AML-193 (cell line): Measurements from ENCODE around the gene SLC6A7.

Experiments used
- DNase-seq, 2 experiments: peaks; one replicate each; lab custom pipeline; 2025; lab: John Stamatoyannopoulos, UW

Gene SLC6A7

DNA sequence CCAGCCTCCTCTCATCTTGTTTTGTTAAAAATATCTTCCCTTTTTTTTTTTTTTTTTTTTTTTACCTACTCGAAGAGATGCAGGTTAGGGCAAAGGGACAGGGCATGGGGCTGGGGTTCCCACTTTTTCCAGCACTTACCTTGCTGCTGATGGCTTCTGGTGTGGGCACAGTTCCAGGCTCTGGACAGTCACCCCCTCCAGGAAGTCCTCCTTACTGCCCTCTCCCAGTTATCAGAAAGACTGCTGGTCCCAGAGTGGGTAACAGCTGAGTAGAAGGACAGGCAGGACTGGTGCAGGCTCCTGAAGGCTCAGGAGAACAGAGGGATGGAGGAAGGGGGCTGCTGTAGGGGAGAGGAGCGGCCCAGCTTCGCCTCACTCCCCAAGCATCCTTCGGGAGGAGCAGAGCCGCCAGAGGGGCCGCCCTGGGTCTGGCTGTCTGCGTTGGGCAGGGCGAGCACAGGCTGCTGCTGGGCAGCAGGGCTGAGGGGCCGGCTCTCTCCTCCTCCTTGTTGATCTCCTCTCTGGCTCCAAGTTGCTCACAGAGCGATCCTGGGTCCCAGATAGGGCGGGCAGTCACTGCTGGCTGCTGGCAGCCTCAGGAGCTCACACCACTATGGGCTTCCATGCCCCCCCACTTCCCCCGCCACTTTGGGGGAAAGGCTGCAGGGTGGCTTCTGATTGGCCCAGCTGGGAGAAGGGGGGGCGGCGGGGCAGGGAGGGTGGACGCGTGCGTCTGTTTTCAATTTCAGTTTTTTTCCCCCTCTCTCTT, 34.4 kb upstream of the SLC6A7 start, which contains the start of gene PDGFRB:
Gene PDGFRB, minus strand, starts transcription at position 588 of the 769 bp plus-strand sequence. CDS start 18,798 bp downstream, outside the sequence.
- DNase-seq = no peak

DNA sequence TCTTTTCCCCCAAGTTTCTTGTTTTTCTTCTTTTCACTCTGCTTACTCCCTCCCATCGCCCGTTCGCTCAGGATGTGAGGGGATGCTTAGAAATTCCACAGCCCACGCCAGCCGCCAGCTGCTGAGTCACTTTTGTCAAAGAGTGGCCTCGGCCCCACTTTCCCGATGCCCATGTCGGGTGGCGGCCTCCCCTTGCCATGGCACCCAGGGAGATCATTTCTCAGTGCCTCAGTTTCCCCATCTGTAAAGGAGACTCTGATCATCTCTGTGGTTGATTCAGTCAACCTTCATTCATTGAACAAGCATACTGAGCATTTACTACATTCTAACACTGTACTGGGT, 33.9 kb upstream of the SLC6A7 start:
- no peak for DNase-seq

- DNase-seq = no peak
Measured at GRCh38 chr5:150156540-150156939, 33.3 kb upstream of the SLC6A7 start.

GRCh38 chr5:150157168-150157567, 32.7 kb upstream of the SLC6A7 start:
- DNase-seq = no peak

DNA sequence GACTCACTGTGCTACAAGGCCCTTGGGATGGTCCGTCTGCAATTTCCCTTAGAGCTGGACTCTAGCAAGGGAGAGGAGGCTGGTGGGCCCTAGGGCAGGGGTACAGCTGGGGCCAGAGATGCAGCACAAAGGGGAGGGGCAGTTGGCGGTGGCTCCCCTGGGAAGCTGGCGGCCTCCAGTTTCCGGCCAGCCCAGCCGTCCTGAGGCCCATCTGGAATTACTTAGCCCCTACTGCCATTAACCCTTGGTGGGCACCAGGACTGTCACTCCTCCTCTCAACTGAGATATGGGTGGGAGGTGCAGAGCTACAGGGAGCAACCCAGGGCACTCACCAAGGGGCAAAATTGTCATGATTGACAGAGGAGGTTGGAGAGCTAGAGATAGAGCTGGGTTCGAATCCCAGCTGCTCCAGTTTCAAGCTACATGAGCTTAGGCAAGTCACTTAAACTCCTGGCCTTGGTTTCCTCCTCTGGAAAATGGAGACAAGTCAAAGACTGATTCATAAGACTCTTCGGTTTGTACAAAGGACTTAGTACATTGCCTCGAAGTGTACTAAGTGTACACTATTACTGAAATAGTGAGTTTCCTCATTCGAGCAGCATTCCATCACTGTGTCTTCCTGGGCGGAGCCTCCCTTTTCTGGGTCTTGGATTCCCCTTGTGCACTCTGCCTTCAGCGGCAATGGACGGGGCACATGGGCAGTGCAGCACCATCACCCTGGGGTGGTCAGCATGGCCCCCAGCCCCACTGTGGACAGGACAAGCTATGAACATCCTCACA, 31.5 kb upstream of the SLC6A7 start:
- DNase-seq = no peak

DNA sequence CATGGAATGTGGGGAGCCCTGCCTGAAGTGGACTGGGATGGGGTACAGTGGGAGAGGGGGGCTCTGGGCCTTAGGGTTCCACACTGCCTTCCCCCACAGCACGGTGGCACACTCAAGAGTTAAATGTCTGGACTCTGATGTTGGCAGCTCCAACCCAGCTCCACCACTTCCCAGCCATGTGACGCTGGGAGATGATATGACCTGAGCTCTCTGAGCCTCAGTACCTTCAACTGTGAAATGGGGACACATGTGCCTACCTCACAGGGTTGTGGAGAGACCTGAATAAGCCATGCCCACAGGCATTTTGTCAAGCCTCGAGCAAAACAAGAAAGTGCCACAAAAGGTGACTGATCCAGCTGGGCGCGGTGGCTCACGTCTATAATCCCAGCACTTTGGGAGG, 30.8 kb upstream of the SLC6A7 start:
- DNase-seq = no peak

DNA sequence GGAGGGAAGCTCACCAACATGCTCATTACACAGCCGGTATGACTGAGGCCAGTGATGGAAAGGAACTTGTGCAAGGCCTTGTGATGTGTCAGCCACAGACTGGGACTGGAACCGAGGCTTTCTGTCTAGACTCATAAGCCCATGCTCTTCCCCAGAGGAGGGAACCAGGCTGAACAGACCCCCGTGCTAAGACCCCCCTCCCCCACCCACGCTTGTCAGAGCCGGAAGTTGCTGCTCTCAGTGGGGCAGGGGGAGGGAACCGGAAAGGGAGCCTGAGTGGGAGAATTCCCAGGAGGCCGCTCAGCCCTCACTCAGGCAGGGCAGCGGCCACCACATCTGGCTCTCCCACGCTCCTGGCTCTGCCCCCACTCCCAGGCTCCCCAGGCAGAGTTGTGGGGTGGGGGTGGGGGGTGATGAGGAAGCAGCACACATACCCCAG, 30.1 kb upstream of the SLC6A7 start:
- DNase-seq = no peak

- no peak for DNase-seq
Measured at GRCh38 chr5:150160448-150161081, 29.3 kb upstream of the SLC6A7 start.

DNA sequence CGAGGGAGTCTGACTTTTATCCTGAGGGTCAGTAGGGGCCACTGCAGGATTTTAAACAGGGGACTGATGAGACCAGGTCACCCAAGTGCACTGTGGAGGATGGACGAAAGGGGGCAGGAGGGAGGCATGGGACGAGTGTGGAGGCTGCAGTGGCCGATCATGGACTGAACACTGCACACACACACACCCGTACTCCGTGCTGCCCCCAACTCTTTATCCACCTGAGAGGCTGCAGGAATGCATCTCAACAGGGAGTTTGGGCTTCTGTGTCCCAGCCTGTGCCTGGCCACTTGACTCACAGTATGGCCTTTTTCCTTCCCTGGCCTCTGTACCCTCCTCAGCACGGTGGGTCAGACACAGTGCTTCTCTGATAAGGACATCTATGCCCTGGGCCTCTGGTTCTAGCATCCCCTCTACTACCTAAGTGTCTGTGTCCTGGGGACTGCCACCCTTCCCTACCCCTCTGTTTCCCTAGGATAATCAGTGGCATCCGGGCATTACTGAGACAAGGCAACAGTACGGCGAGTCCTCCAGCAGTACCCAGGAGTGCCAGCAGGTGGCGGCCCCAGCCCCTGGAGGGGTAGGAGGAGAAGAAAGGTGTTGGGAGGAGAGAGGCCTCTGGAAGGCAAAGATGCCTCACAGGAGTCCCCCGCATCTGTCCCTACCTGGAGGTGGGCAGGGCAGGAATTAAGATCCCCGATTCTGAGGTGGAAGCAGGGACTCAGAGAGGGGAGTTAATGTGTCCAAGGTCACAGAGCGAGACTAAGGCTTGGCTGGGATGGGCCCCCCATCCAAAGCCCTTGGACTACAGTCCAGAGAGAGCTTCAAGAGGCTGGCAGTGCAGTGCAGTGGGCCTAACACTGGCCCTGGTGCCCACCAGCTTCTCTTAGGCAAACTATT, 28.4 kb upstream of the SLC6A7 start:
- peak; percentile 40 to 56 for DNase-seq

GRCh38 chr5:150162142-150162513, 27.7 kb upstream of the SLC6A7 start:
- no peak for DNase-seq

- no peak for DNase-seq
Measured at GRCh38 chr5:150163035-150163434, 26.8 kb upstream of the SLC6A7 start.

DNA sequence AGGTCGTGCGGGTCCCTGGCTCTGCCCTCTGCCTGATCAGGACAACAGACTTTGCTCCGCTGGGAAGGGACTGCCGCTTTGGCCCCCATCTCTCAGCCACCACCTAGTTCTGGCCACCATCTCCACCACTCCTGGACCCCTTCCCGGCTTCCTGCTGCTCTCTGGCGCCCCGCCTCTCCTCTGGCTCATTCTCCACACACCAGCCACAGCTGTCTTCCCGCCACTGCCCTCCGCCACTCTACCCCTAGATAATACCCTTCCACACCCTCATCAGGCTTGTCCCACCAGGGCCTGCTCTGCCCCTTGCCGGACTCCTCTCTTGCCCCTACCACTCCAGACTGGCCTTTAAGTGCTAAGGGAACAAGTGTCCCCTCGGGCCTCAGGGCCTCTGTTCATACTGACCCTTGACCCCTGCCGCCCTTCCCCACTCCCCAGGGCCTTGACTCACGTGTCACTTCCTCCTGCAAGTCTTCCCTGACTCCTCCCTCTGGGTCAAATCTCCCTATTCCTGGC, 26.3 kb upstream of the SLC6A7 start:
- no peak for DNase-seq

- DNase-seq = no peak
Measured at GRCh38 chr5:150164211-150164980, 25.5 kb upstream of the SLC6A7 start.

DNA sequence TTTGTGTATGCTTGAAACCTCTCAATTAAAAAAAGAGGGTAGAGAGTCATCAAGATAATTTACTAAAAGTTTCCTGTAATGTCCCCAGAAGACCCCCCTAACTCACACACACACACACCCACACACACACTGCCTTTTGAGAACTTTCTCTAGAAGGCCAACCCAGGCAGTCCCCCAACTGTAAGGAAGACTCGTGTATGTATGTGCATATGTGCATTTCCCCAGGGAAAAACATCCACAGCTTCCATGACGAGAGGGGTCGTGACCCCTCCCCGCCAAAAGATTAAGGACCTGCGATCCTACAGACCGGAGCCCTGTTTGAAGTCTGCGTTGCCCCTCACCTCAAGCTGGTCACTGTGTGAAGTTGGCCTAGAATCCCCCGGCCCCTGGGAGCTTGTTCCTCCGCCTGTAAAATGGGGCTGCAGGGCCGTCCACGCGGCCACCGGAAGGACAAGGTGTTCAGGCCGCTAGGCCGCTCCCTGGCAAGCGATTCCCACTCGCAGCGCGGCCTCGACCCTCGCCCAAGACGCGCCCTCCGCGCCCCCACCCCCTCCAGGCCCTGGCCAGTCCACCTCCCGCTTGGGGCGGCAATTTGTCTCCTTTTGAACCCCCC, 23.7 kb upstream of the SLC6A7 start:
- no peak for DNase-seq

DNA sequence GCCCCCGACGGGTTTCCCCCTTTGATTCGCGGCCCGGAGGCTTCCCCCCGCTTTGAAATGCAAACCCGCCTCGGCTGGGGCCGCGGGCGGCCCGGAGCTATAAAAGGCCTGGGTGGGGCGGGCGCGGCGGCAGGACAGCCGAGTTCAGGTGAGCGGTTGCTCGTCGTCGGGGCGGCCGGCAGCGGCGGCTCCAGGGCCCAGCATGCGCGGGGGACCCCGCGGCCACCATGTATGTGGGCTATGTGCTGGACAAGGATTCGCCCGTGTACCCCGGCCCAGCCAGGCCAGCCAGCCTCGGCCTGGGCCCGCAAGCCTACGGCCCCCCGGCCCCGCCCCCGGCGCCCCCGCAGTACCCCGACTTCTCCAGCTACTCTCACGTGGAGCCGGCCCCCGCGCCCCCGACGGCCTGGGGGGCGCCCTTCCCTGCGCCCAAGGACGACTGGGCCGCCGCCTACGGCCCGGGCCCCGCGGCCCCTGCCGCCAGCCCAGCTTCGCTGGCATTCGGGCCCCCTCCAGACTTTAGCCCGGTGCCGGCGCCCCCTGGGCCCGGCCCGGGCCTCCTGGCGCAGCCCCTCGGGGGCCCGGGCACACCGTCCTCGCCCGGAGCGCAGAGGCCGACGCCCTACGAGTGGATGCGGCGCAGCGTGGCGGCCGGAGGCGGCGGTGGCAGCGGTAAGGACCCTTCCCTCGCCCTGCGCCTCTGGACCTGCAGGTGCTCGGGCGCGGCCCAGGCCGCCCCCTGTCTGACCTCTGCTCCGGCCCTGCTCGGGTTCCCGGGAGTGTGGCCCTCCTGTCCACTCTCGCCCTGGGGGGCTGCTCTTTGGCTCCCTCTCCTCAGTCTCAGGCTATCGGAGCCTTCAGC, 23.0 kb upstream of the SLC6A7 start, which contains the start of gene CDX1:
Gene CDX1, plus strand, starts transcription at position 129 of the 862 bp plus-strand sequence. Its CDS starts 99 bp downstream, at position 228.
- DNase-seq = no peak

GRCh38 chr5:150167512-150167850, 22.4 kb upstream of the SLC6A7 start:
- no peak for DNase-seq

DNA sequence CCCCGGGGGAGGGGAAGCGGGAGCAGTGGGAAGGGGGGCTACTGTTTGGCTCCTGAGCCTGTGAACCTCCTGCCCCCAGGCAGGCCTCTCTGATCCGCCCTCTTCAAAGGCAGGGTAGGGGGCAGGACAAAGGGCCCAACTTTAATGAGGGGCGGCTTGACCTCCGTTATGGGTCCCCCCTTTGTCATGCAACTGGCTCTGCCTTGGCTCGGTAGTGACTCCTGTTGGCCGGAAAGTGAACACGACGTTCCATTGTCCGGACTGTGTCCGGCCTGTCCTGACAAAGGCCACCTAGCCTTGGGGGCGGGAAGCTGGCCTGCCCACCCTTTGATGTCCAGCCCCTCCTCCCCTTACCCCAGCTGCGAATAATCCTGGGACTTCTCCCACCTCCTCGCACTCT, 22.0 kb upstream of the SLC6A7 start:
- no peak for DNase-seq

GRCh38 chr5:150168864-150169263, 21.0 kb upstream of the SLC6A7 start:
- DNase-seq = no peak

DNA sequence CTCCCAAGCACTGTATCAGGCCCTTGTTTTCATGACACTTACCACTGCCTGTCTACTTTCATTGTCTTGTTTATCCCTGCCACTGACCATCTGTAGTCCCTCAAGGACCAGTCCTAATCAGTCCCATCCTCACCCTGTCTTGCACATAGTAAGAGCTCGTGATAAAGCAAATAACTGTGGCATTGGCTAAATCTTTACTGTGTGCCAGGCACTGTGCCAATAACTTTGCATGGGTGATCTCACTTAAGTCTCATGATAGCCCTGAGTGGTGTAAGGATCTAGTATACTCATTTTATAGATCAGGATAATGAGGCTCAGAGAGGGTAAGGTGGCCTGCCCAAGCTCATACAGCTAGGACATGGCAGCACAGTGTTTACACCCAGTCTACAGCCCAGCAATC, 17.7 kb upstream of the SLC6A7 start:
- DNase-seq = no peak
